HG02759 (cell line): ENCODE results near the gene CACNA1A.
A peak's percentile ranks its signal among the peaks of the same experiment; 100 is the strongest.

ENCODE experiments used
- ATAC-seq: cut with Tn5 transposase; IDR thresholded peaks from one replicate; pipeline ENCODE4 v1.9.1; 2021; ENCODE audit warnings: mild to moderate bottlenecking, moderate library complexity; ENCODE audit not compliant: unreplicated experiment

The CACNA1A gene

GRCh38 chr19:13238891-13239534 is 267.3 kb downstream of the CACNA1A start:
- no peak for ATAC-seq

- ATAC-seq: no peak
These were observed 271.8 kb downstream of the CACNA1A start for GRCh38 chr19:13234518-13234917.

- no peak for ATAC-seq
These were observed 274.6 kb downstream of the CACNA1A start for GRCh38 chr19:13231663-13232062.

GRCh38 chr19:13229246-13229645 is 277.0 kb downstream of the CACNA1A start:
- no peak for ATAC-seq

- ATAC-seq: no peak
These were observed 277.7 kb downstream of the CACNA1A start for GRCh38 chr19:13228561-13228960.

- no peak for ATAC-seq
These were observed 279.3 kb downstream of the CACNA1A start for GRCh38 chr19:13226983-13227382.

- no peak for ATAC-seq
These were observed 280.1 kb downstream of the CACNA1A start for GRCh38 chr19:13225973-13226865.

GRCh38 chr19:13225085-13225484 is 281.2 kb downstream of the CACNA1A start:
- no peak for ATAC-seq

GRCh38 chr19:13220847-13221246 is 285.4 kb downstream of the CACNA1A start:
- no peak for ATAC-seq

- ATAC-seq: no peak
These were observed 290.5 kb downstream of the CACNA1A start for GRCh38 chr19:13215572-13216380.

GRCh38 chr19:13214036-13214730 is 292.1 kb downstream of the CACNA1A start:
- no peak for ATAC-seq

- no peak for ATAC-seq
These were observed 293.4 kb downstream of the CACNA1A start for GRCh38 chr19:13212759-13213330.

- no peak for ATAC-seq
These were observed 294.6 kb downstream of the CACNA1A start for GRCh38 chr19:13211426-13212308.

- no peak for ATAC-seq
These were observed 295.3 kb downstream of the CACNA1A start for GRCh38 chr19:13210941-13211340.

- ATAC-seq: no peak
These were observed 295.9 kb downstream of the CACNA1A start for GRCh38 chr19:13210339-13210775.

- ATAC-seq: no peak
These were observed 296.6 kb downstream of the CACNA1A start for GRCh38 chr19:13209484-13210338.

- ATAC-seq: peak; percentile 36
These were observed 297.4 kb downstream of the CACNA1A start for GRCh38 chr19:13208672-13209483.
